Kidney (tissue), 14 donors: ENCODE measurements around the gene FRMD3. TPM values are rescaled to one million over a fixed set of nuclear protein-coding genes. Genes with fewer than 3 reads are reported as not detected.
A peak's percentile ranks its signal among the peaks of the same experiment; 100 is the strongest.

Experiments used
- DNase-seq, 5 donors: peaks; one replicate each; pipeline ENCODE4 v3.0.0-alpha.2; 2013 to 2020
- FAIRE-seq: peaks from 2 replicates; lab custom pipeline; 2012; peaks lifted over from hg19 to GRCh38; lab: Jason Lieb, UNC
- H3K27ac ChIP-seq, 2 donors: one replicate each; pipeline ENCODE4 v1.7.0; 2013; ENCODE audit warnings: low read depth in 2 of 2, low read length in 2 of 2, inconsistent platforms in 1 of 2
- H3K27me3 ChIP-seq: one replicate; pipeline ENCODE4 v1.7.1; 2013; ENCODE audit warnings: low read length, inconsistent platforms; ENCODE audit not compliant: control insufficient read depth, insufficient read depth
- H3K36me3 ChIP-seq, 3 donors: one replicate each; pipeline versions ENCODE4 v1.7.0 to v1.7.1; 2013; ENCODE audit warnings: low read length in 3 of 3, control low read depth in 1 of 3, inconsistent platforms in 1 of 3; ENCODE audit not compliant: insufficient read depth in 3 of 3, control insufficient read depth in 2 of 3
- H3K4me1 ChIP-seq, 3 donors: one replicate each; pipeline versions ENCODE4 v1.7.0 to v1.7.1; 2013; ENCODE audit warnings: low read length in 3 of 3, inconsistent platforms in 1 of 3, low read depth in 1 of 3; ENCODE audit not compliant: control insufficient read depth in 2 of 3, insufficient read depth in 2 of 3
- H3K4me3 ChIP-seq, 3 donors: one replicate each; pipeline versions ENCODE4 v1.7.0 to v1.8.1; 2013; ENCODE audit warnings: low read length in 3 of 3, control low read depth in 1 of 3, inconsistent platforms in 1 of 3
- H3K9ac ChIP-seq, 3 donors: one replicate each; pipeline versions ENCODE4 v1.7.0 to v1.7.1; 2013; ENCODE audit warnings: low read length in 3 of 3, control low read depth in 1 of 3, inconsistent platforms in 1 of 3
- H3K9me3 ChIP-seq, 3 donors: one replicate each; pipeline versions ENCODE4 v1.7.0 to v1.7.1; 2013; ENCODE audit warnings: low read length in 3 of 3, control low read depth in 1 of 3, inconsistent platforms in 1 of 3; ENCODE audit not compliant: control insufficient read depth in 2 of 3, insufficient read depth in 1 of 3
- CTCF ChIP-seq: IDR thresholded peaks from 3 replicates; pipeline ENCODE4 v1.5.1; 2012; ENCODE audit warnings: mild to moderate bottlenecking, moderate library complexity, borderline replicate concordance; ENCODE audit not compliant: insufficient read depth; ENCODE audit errors: extremely low read depth
- intact Hi-C: fragments of 100-400 bp; cut with DNase I; formaldehyde crosslinking; loops from one replicate; pipeline ENCODE4 v1.11.1; 2022
- polyA plus RNA-seq: library from polyadenylated mRNA; stranded (reverse); fragments of 350-450 nt; fragmentation: Illumina TruSeq; extraction: RNeasy Lipid Tissue Mini Kit (QIAGEN cat#74804); gene quantifications from one replicate; pipeline ENCODE4 v1.2.3, GENCODE V29; 2014; ENCODE audit warnings: low read depth, low replicate concordance; ENCODE audit not compliant: insufficient read depth
- total RNA-seq: library from RNA; stranded (reverse); fragmentation: NEBNext Ultra II Directional; extraction: Animal tissue kit (Norgen Biotek cat#: 25700); gene quantifications from one replicate; pipeline ENCODE4 v1.2.1, GENCODE V29; 2021
- donor health status: control.
- donor health status: control.
- donor health status: control.
- donor health status: control.
- donor health status: control.
- donor health status: DM: yes; HTN: yes; CAD: no.
- donor health status: Normal renal cell carcinoma (clear cell type).

Gene FRMD3
- total and polyA plus RNA-seq, 2 donors from 2014 or later, result 9.9 to 11.0 TPM

- Histone ChIP-seq H3K27ac (no peak overlapping the region), H3K4me1 (peaks cover 0 to 9% (median 6%) of the 10 kb centered on the region in 3 donors), H3K4me3 (no peak overlapping the region), H3K9me3 (no peaks in the 10 kb centered on the region), H3K27me3 (no peaks in the 10 kb centered on the region), H3K36me3 (no peaks in the 10 kb centered on the region), H3K9ac (no peak overlapping the region)
- no peak for FAIRE-seq
- no peak for DNase-seq
- TF ChIP-seq CTCF, result no peak
- intact Hi-C loops, result no loop called here
Measured at GRCh38 chr9:83514767-83515166, 23.4 kb downstream of the FRMD3 start.

DNA sequence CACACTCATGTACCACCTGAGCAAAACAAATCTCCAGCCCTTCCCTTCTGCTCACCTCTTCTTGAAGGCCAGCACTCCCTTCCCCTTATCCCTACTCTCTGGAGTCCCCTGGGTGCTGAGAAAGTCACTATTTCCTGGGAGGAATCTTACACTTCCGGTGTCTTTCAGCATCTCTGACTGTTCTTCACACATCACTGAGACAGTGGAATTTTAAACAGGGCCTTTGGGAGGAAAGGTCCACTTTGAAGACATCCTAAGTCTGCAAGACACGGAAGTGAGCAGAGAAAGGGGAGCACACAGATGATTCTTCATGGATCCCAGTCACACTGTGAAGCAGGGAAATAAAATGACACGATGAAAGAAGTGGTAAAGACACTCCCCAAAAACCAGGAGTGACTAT, 25.6 kb downstream of the FRMD3 start:
- no peaks in the 10 kb centered on the region for H3K27me3 ChIP-seq
- no peak overlapping the region for H3K27ac ChIP-seq
- no peaks in the 10 kb centered on the region for H3K36me3 ChIP-seq
- DNase-seq, result peak in 1 of 5 donors; percentile 39
- no peak for TF ChIP-seq CTCF
- peaks cover 0 to 20% (median 13%) of the 10 kb centered on the region in 3 donors for H3K4me1 ChIP-seq
- no peak overlapping the region for H3K9ac ChIP-seq
- no peak overlapping the region for H3K4me3 ChIP-seq
- no peak for FAIRE-seq
- no peaks in the 10 kb centered on the region for H3K9me3 ChIP-seq
- intact Hi-C loops, result no loop called here

DNA sequence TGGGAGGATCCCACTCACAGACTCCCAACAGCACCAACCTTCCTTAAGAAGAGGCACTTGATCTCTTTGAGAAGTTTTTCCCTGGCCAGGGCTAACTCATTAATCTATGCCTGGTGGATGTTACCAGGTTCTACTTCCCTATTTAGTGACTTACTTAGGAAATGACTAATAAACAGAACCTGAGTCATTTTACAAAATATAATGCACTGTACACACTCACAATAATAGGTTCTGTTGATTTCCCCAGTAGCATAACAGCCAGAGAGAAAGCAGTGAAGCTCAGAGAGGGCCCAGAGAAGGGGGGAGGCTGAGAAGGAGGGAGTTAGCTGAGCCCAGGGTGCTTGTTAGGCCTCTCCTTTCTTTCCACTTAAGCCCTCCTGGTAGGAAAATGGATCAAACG, 27.1 kb downstream of the FRMD3 start:
- peaks cover 0 to 20% (median 13%) of the 10 kb centered on the region in 3 donors for H3K4me1 ChIP-seq
- no peaks in the 10 kb centered on the region for H3K27me3 ChIP-seq
- H3K36me3 ChIP-seq, result no peaks in the 10 kb centered on the region
- H3K27ac ChIP-seq, result no peak overlapping the region
- DNase-seq (no peak), FAIRE-seq (no peak)
- H3K9me3 ChIP-seq, result no peaks in the 10 kb centered on the region
- no peak for TF ChIP-seq CTCF
- H3K9ac ChIP-seq, result no peak overlapping the region
- intact Hi-C loops, result no loop called here
- no peak overlapping the region for H3K4me3 ChIP-seq

DNA sequence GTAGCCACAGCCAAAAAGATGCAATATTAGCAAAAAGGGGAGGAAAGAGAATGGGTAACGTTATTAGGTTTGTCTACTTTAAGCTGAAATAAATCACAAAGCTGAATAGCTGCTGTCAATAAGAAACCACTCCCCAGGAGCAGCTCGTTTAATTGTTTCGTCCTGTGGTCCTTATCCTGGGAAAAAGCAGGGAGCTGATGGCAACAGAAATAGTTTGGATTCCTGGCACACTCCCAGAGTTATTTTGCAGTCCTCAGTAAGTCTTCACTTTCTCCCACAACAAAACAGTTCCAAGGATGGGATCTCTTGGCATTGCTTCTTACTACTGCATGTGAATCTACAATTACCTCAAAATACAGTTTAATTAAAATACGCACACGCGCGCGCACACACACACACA, 28.8 kb downstream of the FRMD3 start:
- Histone ChIP-seq H3K36me3 (no peaks in the 10 kb centered on the region), H3K4me1 (peaks cover 0 to 20% (median 13%) of the 10 kb centered on the region in 3 donors), H3K27me3 (no peaks in the 10 kb centered on the region), H3K9ac (no peak overlapping the region), H3K9me3 (no peaks in the 10 kb centered on the region), H3K27ac (no peak overlapping the region), H3K4me3 (peak overlapping the region in 1 of 3 donors; percentile 9)
- no peak for TF ChIP-seq CTCF
- FAIRE-seq, result no peak
- peak in 2 of 5 donors; percentile 28 to 75 for DNase-seq
- intact Hi-C loops, result no loop called here
